Endometrial microvascular endothelial cells (primary cell): Measurements from ENCODE around the gene KLF8. TPM values are rescaled to one million over a fixed set of nuclear protein-coding genes. Genes with fewer than 3 reads are reported as not detected.

Experiments
- in situ Hi-C: cut with HindIII; loops from 2 replicates; pipeline ENCODE4 v1.10.0; 2017; ENCODE audit warnings: low sequenced_read_pairs, low pct_unique_long_range_greater_than_20kb; ENCODE audit errors: inconsistent ontology term
- total RNA-seq: library from RNA; depleted of rRNA; stranded (reverse); fragments of >200 nt; gene quantifications from one replicate; pipeline ENCODE4 v1.2.3, GENCODE V29; 2015; ENCODE audit errors: inconsistent ontology term

The KLF8 gene
- total RNA-seq, 1 donor from 2014 or later: 0.28 TPM

DNA sequence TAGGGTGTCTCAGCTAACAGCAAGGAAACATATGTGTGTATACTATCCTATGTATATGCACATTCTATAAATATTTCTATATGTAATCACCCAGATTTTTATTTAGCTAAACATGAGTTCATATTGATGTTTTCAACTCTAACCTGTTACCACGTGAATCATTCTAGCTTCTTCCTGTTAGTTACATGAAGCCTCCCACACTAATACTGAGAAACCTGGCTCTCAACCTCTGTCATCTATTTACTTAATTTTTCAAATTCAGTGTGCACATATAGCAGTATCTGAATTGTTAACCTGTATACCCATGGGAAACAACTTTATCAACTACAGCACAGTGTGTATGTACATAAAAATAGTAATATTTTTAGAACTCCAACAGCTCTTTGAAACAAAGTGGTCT, 57.3 kb downstream of the KLF8 start:
- in situ Hi-C loops: no loop called here

DNA sequence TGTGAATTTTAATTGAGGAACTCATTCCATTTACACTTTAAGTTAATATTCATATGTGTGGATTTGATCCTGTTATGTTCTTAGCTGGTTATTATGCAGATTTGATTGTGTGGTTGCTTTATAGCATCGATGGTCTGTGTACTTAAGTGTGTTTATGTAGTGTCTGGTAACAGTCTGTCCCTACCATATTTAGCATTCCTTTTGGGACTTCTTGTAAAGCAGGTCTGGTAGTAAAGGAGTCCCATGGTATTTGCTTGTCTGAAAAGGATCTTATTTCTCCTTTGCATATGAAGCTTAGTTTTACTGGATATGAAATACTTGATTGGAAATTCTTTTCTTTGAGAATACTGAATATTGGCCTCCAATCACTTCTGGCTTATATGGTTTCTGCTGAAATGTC, 76.6 kb downstream of the KLF8 start:
- in situ Hi-C loops: no loop called here

DNA sequence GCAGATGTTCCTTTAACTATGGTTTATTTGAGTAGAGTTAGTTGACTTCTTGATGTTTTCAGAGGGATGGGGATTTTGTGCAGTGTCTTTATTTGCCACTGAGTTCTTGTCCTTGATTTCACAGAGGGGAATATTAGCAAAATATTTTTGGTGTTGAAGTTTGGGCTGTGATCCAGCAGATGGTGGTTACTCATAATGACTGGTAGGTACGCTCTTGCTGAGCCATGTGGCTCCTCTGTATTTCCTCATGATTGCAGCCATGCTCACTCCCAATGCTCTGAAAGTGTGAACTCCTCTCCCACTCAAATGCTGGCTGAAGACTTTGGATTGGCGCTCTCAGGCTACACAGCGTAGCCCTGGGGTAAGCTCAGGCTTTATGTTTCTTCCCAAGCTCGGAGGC, 77.7 kb downstream of the KLF8 start:
- in situ Hi-C loops: no loop called here

DNA sequence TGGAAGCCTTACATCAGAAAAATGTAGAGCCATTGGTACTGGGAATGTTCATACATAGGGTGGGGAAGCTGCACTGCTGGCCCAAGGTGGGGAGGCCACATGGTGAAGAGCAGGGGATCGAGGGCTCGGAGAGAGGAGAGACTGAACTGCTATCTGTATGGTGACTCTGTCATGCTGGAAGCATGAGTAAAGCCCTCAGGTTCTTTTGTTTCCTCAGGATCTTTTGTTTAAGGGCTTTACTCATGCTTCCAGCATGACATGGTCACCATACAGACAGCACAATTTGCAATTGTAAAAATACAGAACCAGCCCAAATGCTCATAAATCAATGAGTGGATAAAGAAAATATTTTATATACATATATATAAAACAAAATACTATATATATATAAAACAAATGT, 78.4 kb downstream of the KLF8 start:
- in situ Hi-C loops: no loop called here

DNA sequence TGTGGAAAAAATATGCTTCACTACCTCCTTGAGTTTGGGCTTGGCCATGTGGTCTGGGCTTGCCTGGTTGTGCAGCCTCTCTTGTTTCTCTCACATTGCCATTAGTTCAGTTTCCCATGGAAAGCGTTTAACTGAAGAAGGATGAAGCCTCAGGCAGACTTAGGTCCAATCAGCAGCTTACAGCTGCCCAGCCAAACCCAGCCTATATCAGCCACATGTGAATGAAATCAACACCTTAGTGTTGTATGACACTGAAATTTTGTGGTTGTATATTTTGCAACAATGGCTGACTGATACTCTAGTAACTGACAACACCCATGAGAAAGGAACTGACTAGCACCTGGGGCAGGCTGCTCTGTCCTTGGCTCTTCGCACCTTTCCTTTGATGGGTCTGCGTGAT, 81.2 kb downstream of the KLF8 start:
- in situ Hi-C loops: no loop called here

DNA sequence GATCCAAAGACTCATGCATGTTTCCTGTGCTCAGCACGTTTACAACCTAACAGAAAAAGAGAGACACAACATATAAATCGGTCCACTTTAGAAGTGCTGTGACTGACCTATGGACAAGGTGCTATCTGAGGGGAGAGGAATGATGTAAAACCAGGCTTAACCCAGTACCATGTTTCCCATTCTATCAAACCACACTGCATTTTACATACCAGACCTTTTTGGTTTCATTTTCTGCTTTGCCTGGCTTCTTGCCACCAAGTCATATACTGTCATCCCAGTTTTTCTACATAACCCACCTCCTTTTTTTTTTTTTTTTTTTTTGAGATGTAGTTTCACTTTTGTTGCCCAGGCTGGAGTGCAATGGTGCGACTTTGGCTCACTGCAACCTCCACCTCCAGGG, 82.2 kb downstream of the KLF8 start:
- in situ Hi-C loops: no loop called here

DNA sequence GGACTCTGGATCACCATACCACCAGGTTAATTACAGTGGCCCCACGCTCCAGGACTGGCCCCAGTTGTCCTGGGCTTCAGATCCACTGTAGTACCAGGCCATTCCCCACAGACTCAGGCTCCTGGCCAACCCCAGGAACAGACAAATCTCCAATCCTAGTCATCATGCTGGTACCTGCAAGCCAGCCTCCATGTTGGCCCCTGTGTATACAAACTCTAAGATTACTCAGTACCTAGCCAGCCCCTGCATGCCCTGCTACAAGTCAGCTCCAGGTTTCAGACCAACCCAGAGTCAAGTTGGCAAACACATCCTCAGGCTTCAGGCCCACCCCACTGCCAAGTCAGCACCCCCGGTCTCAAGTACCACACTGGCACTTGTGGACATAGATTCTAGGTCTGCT, 85.9 kb downstream of the KLF8 start:
- in situ Hi-C loops: no loop called here

DNA sequence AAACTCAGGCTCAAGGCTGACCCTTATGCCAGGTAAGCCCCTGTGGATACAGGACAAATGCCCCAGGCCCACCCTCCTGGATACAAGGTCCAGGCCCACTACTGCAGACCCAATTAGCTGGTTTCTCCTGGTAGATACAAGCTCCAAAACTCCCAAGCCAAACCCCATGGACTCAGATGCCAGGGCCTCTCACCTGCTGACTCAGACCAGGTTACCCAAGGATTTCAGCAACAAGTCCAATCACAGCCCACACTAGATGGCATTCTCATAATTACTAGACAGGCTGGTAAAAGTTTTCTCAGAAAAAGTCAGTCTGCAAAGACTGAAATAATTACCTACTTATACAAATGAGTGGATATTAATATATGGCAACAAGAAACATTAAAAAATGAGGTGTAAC, 87.0 kb downstream of the KLF8 start:
- in situ Hi-C loops: no loop called here
